CD4-positive, alpha-beta T cell (primary cell): Measurements from ENCODE around the gene USP32. TPM values are rescaled to one million over a fixed set of nuclear protein-coding genes. Genes with fewer than 3 reads are reported as not detected.

Experiments
- ATAC-seq: fragments of 200-7000 bp; cut with Tn5 transposase; one replicate; pipeline ENCODE4 v1.10.0; 2022; ENCODE audit warnings: mild to moderate bottlenecking; ENCODE audit not compliant: poor library complexity
- CTCF ChIA-PET: fragments of 350-600 bp; sonication (Branson Sonifier 250); formaldehyde crosslinking; loops from one replicate; lab custom pipeline; 2021; ENCODE audit warnings: antibody characterized with exemption, inconsistent platforms; lab: Charles Lee
- POLR2A ChIA-PET: fragments of 350-600 bp; sonication (Branson Sonifier 250); formaldehyde crosslinking; loops from one replicate; lab custom pipeline; 2021; ENCODE audit warnings: antibody characterized with exemption, inconsistent platforms; lab: Charles Lee
- DNase-seq, 14 experiments: peaks; one replicate each; pipeline ENCODE4 v3.0.0-alpha.2; 2013 to 2020; ENCODE audit warnings: mixed read lengths in 2 of 14
- H3K27ac ChIP-seq, 2 donors: one replicate each; pipeline versions ENCODE4 v1.5.1 to v1.7.0; 2013; ENCODE audit warnings: low read length in 2 of 2, low read depth in 1 of 2, mild to moderate bottlenecking in 1 of 2
- H3K27me3 ChIP-seq, 2 experiments: 1 replicate in 1 of 2; 2 replicates in 1 of 2; pipeline versions ENCODE4 v1.6.1 to v1.7.0; 2013; ENCODE audit warnings: low read length in 2 of 2, control low read depth in 1 of 2, mild to moderate bottlenecking in 1 of 2, moderate library complexity in 1 of 2; ENCODE audit not compliant: insufficient read depth in 2 of 2, control insufficient read depth in 1 of 2
- H3K36me3 ChIP-seq: one replicate; pipeline ENCODE4 v1.6.1; 2013; ENCODE audit warnings: low read length, control low read depth; ENCODE audit not compliant: insufficient read depth
- H3K4me1 ChIP-seq: one replicate; pipeline ENCODE4 v1.6.1; 2013; ENCODE audit warnings: low read length, control low read depth; ENCODE audit not compliant: insufficient read depth
- H3K4me3 ChIP-seq: one replicate; pipeline ENCODE4 v1.5.1; 2013; ENCODE audit warnings: mild to moderate bottlenecking, low read length, moderate library complexity
- H3K9me3 ChIP-seq, 2 experiments: 1 replicate in 1 of 2; 2 replicates in 1 of 2; pipeline versions ENCODE4 v1.6.1 to v1.7.0; 2013; ENCODE audit warnings: low read length in 2 of 2, mild to moderate bottlenecking in 2 of 2, control low read depth in 1 of 2, moderate library complexity in 1 of 2; ENCODE audit not compliant: control insufficient read depth in 1 of 2, insufficient read depth in 1 of 2
- H3K27ac Mint-ChIP-seq: one replicate; pipeline ENCODE4 v1.8.0; 2020; ENCODE audit warnings: mixed read lengths
- H3K27me3 Mint-ChIP-seq: one replicate; pipeline ENCODE4 v1.8.0; 2021; ENCODE audit warnings: mixed read lengths
- H3K36me3 Mint-ChIP-seq: one replicate; pipeline ENCODE4 v1.8.0; 2021; ENCODE audit warnings: low read depth, mixed read lengths
- H3K4me1 Mint-ChIP-seq: one replicate; pipeline ENCODE4 v1.8.0; 2021; ENCODE audit warnings: low read depth, mixed read lengths
- H3K4me3 Mint-ChIP-seq: one replicate; pipeline ENCODE4 v1.8.0; 2020; ENCODE audit warnings: mild to moderate bottlenecking, mixed read lengths
- H3K9me3 Mint-ChIP-seq: one replicate; pipeline ENCODE4 v1.8.0; 2020; ENCODE audit warnings: mixed read lengths
- CTCF ChIP-seq: fragments of 200-600 bp; IDR thresholded peaks from one replicate; pipeline ENCODE4 v1.8.0; 2022; ENCODE audit warnings: antibody characterized with exemption, mild to moderate bottlenecking
- intact Hi-C, 2 experiments: fragments of 100-400 bp; cut with DNase I in 1 of 2; cut with micrococcal nuclease in 1 of 2; formaldehyde crosslinking; loops; one replicate each; pipeline versions ENCODE4 v1.15.1 to v1.9.0; 2023 to 2025; cut with DNase I, micrococcal nuclease
- total RNA-seq, 174 experiments: library from RNA in 2 of 174; stranded (reverse) in 2 of 174; gene quantifications; one replicate each; pipeline ENCODE4 v1.2.3 and lab custom pipeline; 2021 to 2026

Gene USP32
- total RNA-seq, 2 experiments from 2014 or later, result 23.9 to 24.7 TPM

GRCh38 chr17:60311936-60312335 is 80.0 kb downstream of the USP32 start:
- peaks cover 22% of the 10 kb centered on the region for H3K36me3 Mint-ChIP-seq
- H3K4me3 Mint-ChIP-seq, result no peak overlapping the region
- ChIA-PET POLR2A (no interaction called here), CTCF (no interaction called here)
- no peaks in the 10 kb centered on the region for H3K9me3 Mint-ChIP-seq
- Histone ChIP-seq H3K36me3 (no peaks in the 10 kb centered on the region), H3K27ac (no peak overlapping the region), H3K4me1 (no peaks in the 10 kb centered on the region), H3K27me3 (no peaks in the 10 kb centered on the region), H3K9me3 (no peaks in the 10 kb centered on the region), H3K4me3 (no peak overlapping the region)
- ATAC-seq (no peak), DNase-seq (no peak)
- H3K4me1 Mint-ChIP-seq, result peaks cover 19% of the 10 kb centered on the region
- intact Hi-C loops, result no loop called here
- no peak for TF ChIP-seq CTCF
- H3K27me3 Mint-ChIP-seq, result no peaks in the 10 kb centered on the region
- H3K27ac Mint-ChIP-seq, result no peak overlapping the region

GRCh38 chr17:60311186-60311585 is 80.7 kb downstream of the USP32 start:
- intact Hi-C loops, result no loop called here
- no peak overlapping the region for H3K4me3 Mint-ChIP-seq
- H3K27me3 Mint-ChIP-seq, result no peaks in the 10 kb centered on the region

GRCh38 chr17:60305141-60305540 is 86.8 kb downstream of the USP32 start:
- no peak for TF ChIP-seq CTCF
- POLR2A ChIA-PET, result interaction anchor here (1.0 kb wide), 1 partner anchor 87 kb away, joined by 3 read pairs; the partner anchor contains the start of gene USP32
- intact Hi-C loops, result no loop called here
- CTCF ChIA-PET, result no interaction called here
- no peaks in the 10 kb centered on the region for H3K27me3 Mint-ChIP-seq
- ATAC-seq (peak; percentile 93), DNase-seq (peak in 3 of 14 experiments; percentile 54 to 62 (median 55))
- Histone ChIP-seq H3K4me3 (no peak overlapping the region), H3K27ac (peak overlapping the region in 1 of 2 donors; percentile 3), H3K36me3 (no peaks in the 10 kb centered on the region), H3K9me3 (no peaks in the 10 kb centered on the region), H3K4me1 (peaks cover 4% of the 10 kb centered on the region), H3K27me3 (no peaks in the 10 kb centered on the region)
- no peak overlapping the region for H3K4me3 Mint-ChIP-seq
- H3K36me3 Mint-ChIP-seq, result peaks cover 28% of the 10 kb centered on the region
- H3K9me3 Mint-ChIP-seq, result no peaks in the 10 kb centered on the region
- H3K27ac Mint-ChIP-seq, result no peak overlapping the region
- H3K4me1 Mint-ChIP-seq, result peaks cover 27% of the 10 kb centered on the region

More at GRCh38 chr17:60311186-60311585, 80.7 kb downstream of the USP32 start:
- H3K9me3 Mint-ChIP-seq, result no peaks in the 10 kb centered on the region
- DNase-seq (no peak), ATAC-seq (no peak)
- no peaks in the 10 kb centered on the region for H3K36me3 ChIP-seq
- no peak for TF ChIP-seq CTCF
- no peaks in the 10 kb centered on the region for H3K4me1 ChIP-seq
- H3K27me3 ChIP-seq, result no peaks in the 10 kb centered on the region
- ChIA-PET CTCF (no interaction called here), POLR2A (no interaction called here)
- no peak overlapping the region for H3K27ac Mint-ChIP-seq
- H3K9me3 ChIP-seq, result no peaks in the 10 kb centered on the region
- no peak overlapping the region for H3K27ac ChIP-seq
- peaks cover 19% of the 10 kb centered on the region for H3K4me1 Mint-ChIP-seq
- H3K4me3 ChIP-seq, result no peak overlapping the region
- peaks cover 15% of the 10 kb centered on the region for H3K36me3 Mint-ChIP-seq
